ENCODE results near the gene SPATA12. TPM values are rescaled to one million over a fixed set of nuclear protein-coding genes. Genes with fewer than 3 reads are reported as not detected.

SPATA12 gene
- total and polyA plus RNA-seq, 2 experiments from 2014 or later: 0.10 to 0.65 TPM

DNA sequence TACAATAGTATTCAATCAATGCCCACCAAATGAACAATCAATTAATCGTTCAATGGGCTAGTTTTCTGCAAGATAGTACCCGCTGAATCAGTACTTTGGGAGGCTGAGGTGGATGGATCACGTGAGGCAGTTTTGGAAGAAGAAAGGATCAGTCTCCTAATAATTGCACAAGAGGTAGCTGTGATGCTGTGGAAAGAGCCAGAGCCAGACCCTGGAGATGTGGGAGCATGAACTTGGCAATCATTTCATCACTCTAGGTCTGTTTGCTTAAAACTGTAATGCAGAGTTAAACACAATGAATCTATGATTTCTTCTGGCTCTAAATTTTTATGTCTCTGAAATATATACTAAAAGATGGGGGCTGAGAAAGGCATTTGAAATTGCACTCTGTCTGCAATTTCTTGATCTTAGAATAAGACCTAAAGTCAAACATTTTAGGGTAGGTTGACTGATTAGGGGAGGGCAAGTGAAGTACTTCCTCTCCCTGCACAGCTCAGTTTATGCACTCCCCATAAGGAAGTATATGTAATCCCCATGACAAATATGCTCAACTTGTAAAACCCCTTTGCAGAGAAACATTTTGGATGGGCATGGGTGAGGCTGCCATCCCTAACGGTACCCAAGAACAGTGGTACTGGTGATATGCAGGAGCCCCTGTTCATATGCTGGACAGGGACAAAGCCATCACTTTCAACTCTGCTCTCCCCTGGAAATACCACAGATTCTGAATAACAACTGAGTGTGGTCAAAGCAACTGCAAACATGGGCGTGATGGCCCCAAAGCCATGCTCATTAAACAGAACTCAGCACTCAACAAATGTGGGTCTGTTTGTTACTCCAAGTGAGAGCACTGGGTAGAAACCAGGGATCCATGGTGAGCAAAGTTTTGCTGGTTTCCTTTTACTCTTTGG, 28.6 kb upstream of the SPATA12 start:
- H3K27me3 Mint-ChIP-seq (ENCODE audit: insufficient read depth, low read depth, poor library complexity): no peaks in the 10 kb centered on the region
- ATAC-seq (no peak), DNase-seq (ENCODE audit: low spot score) (no peak)
- no peaks in the 10 kb centered on the region for H3K9me2 ChIP-seq (ENCODE audit: insufficient read depth)
- H3F3A ChIP-seq (replicated peaks; ENCODE audit: low read depth): no peaks in the 10 kb centered on the region
- no peaks in the 10 kb centered on the region for H3K4me1 ChIP-seq (ENCODE audit: insufficient read depth)
- no peaks in the 10 kb centered on the region for H3K27me3 ChIP-seq (ENCODE audit: insufficient read depth)
- no peak overlapping the region for H3K27ac Mint-ChIP-seq
- H3K4me3 ChIP-seq: no peak overlapping the region
- no peaks in the 10 kb centered on the region for H3K9me3 Mint-ChIP-seq
- TF ChIP-seq POLR2AphosphoS5 (IDR thresholded peaks at IDR 0.05; ENCODE audit: low read depth): no peak
- TF ChIP-seq NANOG (IDR thresholded peaks at IDR 0.05; ENCODE audit: borderline replicate concordance): no peak
- no peak for TF ChIP-seq EZH2phosphoT487 (IDR thresholded peaks at IDR 0.05; ENCODE audit: unreplicated experiment)
- TF ChIP-seq ZNF114 (CRISPR knock-in tag; IDR thresholded peaks at IDR 0.05): no peak
- TF ChIP-seq CREB1 (CRISPR knock-in tag; IDR thresholded peaks at IDR 0.05; ENCODE audit: low read depth): no peak
- TF ChIP-seq, protein P1, sequence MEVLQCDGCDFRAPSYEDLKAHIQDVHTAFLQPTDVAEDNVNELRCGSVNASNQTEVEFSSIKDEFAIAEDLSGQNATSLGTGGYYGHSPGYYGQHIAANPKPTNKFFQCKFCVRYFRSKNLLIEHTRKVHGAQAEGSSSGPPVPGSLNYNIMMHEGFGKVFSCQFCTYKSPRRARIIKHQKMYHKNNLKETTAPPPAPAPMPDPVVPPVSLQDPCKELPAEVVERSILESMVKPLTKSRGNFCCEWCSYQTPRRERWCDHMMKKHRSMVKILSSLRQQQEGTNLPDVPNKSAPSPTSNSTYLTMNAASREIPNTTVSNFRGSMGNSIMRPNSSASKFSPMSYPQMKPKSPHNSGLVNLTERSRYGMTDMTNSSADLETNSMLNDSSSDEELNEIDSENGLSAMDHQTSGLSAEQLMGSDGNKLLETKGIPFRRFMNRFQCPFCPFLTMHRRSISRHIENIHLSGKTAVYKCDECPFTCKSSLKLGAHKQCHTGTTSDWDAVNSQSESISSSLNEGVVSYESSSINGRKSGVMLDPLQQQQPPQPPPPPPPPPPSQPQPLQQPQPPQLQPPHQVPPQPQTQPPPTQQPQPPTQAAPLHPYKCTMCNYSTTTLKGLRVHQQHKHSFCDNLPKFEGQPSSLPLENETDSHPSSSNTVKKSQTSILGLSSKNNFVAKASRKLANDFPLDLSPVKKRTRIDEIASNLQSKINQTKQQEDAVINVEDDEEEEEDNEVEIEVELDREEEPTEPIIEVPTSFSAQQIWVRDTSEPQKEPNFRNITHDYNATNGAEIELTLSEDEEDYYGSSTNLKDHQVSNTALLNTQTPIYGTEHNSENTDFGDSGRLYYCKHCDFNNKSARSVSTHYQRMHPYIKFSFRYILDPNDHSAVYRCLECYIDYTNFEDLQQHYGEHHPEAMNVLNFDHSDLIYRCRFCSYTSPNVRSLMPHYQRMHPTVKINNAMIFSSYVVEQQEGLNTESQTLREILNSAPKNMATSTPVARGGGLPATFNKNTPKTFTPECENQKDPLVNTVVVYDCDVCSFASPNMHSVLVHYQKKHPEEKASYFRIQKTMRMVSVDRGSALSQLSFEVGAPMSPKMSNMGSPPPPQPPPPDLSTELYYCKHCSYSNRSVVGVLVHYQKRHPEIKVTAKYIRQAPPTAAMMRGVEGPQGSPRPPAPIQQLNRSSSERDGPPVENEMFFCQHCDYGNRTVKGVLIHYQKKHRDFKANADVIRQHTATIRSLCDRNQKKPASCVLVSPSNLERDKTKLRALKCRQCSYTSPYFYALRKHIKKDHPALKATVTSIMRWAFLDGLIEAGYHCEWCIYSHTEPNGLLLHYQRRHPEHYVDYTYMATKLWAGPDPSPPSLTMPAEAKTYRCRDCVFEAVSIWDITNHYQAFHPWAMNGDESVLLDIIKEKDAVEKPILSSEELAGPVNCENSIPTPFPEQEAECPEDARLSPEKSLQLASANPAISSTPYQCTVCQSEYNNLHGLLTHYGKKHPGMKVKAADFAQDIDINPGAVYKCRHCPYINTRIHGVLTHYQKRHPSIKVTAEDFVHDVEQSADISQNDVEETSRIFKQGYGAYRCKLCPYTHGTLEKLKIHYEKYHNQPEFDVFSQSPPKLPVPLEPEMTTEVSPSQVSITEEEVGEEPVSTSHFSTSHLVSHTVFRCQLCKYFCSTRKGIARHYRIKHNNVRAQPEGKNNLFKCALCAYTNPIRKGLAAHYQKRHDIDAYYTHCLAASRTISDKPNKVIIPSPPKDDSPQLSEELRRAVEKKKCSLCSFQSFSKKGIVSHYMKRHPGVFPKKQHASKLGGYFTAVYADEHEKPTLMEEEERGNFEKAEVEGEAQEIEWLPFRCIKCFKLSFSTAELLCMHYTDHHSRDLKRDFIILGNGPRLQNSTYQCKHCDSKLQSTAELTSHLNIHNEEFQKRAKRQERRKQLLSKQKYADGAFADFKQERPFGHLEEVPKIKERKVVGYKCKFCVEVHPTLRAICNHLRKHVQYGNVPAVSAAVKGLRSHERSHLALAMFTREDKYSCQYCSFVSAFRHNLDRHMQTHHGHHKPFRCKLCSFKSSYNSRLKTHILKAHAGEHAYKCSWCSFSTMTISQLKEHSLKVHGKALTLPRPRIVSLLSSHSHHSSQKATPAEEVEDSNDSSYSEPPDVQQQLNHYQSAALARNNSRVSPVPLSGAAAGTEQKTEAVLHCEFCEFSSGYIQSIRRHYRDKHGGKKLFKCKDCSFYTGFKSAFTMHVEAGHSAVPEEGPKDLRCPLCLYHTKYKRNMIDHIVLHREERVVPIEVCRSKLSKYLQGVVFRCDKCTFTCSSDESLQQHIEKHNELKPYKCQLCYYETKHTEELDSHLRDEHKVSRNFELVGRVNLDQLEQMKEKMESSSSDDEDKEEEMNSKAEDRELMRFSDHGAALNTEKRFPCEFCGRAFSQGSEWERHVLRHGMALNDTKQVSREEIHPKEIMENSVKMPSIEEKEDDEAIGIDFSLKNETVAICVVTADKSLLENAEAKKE (CRISPR knock-in tag; IDR thresholded peaks at IDR 0.05): no peak
- no peak for TF ChIP-seq ZNF331 (CRISPR knock-in tag; IDR thresholded peaks at IDR 0.05; ENCODE audit: low read depth)
- TF ChIP-seq, protein P2, sequence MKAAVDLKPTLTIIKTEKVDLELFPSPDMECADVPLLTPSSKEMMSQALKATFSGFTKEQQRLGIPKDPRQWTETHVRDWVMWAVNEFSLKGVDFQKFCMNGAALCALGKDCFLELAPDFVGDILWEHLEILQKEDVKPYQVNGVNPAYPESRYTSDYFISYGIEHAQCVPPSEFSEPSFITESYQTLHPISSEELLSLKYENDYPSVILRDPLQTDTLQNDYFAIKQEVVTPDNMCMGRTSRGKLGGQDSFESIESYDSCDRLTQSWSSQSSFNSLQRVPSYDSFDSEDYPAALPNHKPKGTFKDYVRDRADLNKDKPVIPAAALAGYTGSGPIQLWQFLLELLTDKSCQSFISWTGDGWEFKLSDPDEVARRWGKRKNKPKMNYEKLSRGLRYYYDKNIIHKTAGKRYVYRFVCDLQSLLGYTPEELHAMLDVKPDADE (IDR thresholded peaks at IDR 0.05): no peak
- TF ChIP-seq JUNB (IDR thresholded peaks at IDR 0.05; ENCODE audit: unreplicated experiment): no peak
- TF ChIP-seq, protein P3, sequence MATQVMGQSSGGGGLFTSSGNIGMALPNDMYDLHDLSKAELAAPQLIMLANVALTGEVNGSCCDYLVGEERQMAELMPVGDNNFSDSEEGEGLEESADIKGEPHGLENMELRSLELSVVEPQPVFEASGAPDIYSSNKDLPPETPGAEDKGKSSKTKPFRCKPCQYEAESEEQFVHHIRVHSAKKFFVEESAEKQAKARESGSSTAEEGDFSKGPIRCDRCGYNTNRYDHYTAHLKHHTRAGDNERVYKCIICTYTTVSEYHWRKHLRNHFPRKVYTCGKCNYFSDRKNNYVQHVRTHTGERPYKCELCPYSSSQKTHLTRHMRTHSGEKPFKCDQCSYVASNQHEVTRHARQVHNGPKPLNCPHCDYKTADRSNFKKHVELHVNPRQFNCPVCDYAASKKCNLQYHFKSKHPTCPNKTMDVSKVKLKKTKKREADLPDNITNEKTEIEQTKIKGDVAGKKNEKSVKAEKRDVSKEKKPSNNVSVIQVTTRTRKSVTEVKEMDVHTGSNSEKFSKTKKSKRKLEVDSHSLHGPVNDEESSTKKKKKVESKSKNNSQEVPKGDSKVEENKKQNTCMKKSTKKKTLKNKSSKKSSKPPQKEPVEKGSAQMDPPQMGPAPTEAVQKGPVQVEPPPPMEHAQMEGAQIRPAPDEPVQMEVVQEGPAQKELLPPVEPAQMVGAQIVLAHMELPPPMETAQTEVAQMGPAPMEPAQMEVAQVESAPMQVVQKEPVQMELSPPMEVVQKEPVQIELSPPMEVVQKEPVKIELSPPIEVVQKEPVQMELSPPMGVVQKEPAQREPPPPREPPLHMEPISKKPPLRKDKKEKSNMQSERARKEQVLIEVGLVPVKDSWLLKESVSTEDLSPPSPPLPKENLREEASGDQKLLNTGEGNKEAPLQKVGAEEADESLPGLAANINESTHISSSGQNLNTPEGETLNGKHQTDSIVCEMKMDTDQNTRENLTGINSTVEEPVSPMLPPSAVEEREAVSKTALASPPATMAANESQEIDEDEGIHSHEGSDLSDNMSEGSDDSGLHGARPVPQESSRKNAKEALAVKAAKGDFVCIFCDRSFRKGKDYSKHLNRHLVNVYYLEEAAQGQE (IDR thresholded peaks at IDR 0.05; ENCODE audit: unreplicated experiment): no peak
- H3K4me2 ChIP-seq: no peak overlapping the region
- no peak overlapping the region for H3K4me3 Mint-ChIP-seq
- H4K20me1 ChIP-seq (replicated peaks; ENCODE audit: insufficient read depth): no peaks in the 10 kb centered on the region
- H3K4me1 Mint-ChIP-seq: no peaks in the 10 kb centered on the region
- no peak overlapping the region for H3K27ac ChIP-seq (ENCODE audit: low read depth)
- H3K36me3 Mint-ChIP-seq (ENCODE audit: low read depth): peaks cover 3% of the 10 kb centered on the region; the same call in 2 of the 3 replicates
- H3K79me2 ChIP-seq (replicated peaks; ENCODE audit: insufficient read depth): no peaks in the 10 kb centered on the region
- H3K36me3 ChIP-seq (ENCODE audit: insufficient read depth): no peaks in the 10 kb centered on the region
- H2AFZ ChIP-seq: no peak overlapping the region

Measured in GM23338 (cell line).